ENCODE results near the gene MACROD2. TPM values are rescaled to one million over a fixed set of nuclear protein-coding genes. Genes with fewer than 3 reads are reported as not detected.

The MACROD2 gene
- total and polyA plus RNA-seq, 2 experiments from 2014 or later = 2.8 to 4.3 TPM

DNA sequence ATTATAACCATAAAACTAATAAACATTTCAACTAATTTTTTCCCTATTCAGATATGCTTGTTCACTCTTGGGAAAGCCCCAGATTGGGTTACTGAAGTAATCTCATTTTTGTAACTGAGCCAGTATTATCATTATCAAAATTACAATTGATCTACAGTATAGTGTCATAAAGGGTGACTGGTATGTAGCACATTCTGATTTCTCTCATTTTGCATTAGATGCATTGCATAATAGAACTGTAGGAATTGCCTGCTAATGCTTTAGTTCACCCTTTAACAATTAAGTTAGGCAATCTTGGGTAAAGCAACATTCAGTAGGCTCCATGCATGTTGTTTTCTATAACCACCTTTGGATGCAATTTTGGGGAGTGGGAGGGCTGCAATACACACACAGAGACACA lies 492.9 kb downstream of the MACROD2 start (continued):
- no peak for TF ChIP-seq ZNF462 (CRISPR knock-in tag; IDR thresholded peaks at IDR 0.05)
- TF ChIP-seq EZH2 (IDR thresholded peaks at IDR 0.05; ENCODE audit: low read depth, unreplicated experiment) = no peak
- no peak for TF ChIP-seq POLR2AphosphoS5 (IDR thresholded peaks at IDR 0.05; ENCODE audit: low read depth)
- no peak for TF ChIP-seq NANOG (IDR thresholded peaks at IDR 0.05; ENCODE audit: borderline replicate concordance)
- no peak for TF ChIP-seq STAT1 (IDR thresholded peaks at IDR 0.05; ENCODE audit: unreplicated experiment)

GRCh38 chr20:14488756-14489479 lies 493.6 kb downstream of the MACROD2 start:
- Histone ChIP-seq H3K4me3 (no peak overlapping the region), H3K36me3 (ENCODE audit: insufficient read depth) (no peaks in the 10 kb centered on the region), H4K20me1 (replicated peaks; ENCODE audit: insufficient read depth) (no peaks in the 10 kb centered on the region), H3K9me2 (ENCODE audit: insufficient read depth) (no peaks in the 10 kb centered on the region), H3K79me2 (replicated peaks; ENCODE audit: insufficient read depth) (no peaks in the 10 kb centered on the region), H3F3A (replicated peaks; ENCODE audit: low read depth) (no peaks in the 10 kb centered on the region), H3K4me2 (no peak overlapping the region), H3K27ac (ENCODE audit: low read depth) (no peak overlapping the region), H3K4me1 (ENCODE audit: insufficient read depth) (no peaks in the 10 kb centered on the region), H3K27me3 (ENCODE audit: insufficient read depth) (no peaks in the 10 kb centered on the region), H2AFZ (no peak overlapping the region)
- Mint-ChIP-seq H3K9me3 (peaks cover 3% of the 10 kb centered on the region; the same call in 1 of the 3 replicates), H3K27ac (no peak overlapping the region), H3K4me1 (0 out of 3 replicates have a peak, but pooled peaks cover 3% of the 10 kb centered on the region), H3K4me3 (no peak overlapping the region), H3K36me3 (ENCODE audit: low read depth) (no peaks in the 10 kb centered on the region), H3K27me3 (ENCODE audit: insufficient read depth, low read depth, poor library complexity) (peaks cover 2% of the 10 kb centered on the region)
- no peak for ATAC-seq
- DNase-seq (ENCODE audit: low spot score) = no peak
- no peak for TF ChIP-seq NANOG (IDR thresholded peaks at IDR 0.05; ENCODE audit: borderline replicate concordance)
- TF ChIP-seq CREB1 (CRISPR knock-in tag; IDR thresholded peaks at IDR 0.05; ENCODE audit: low read depth) = no peak
- no peak for TF ChIP-seq JUNB (IDR thresholded peaks at IDR 0.05; ENCODE audit: unreplicated experiment)
- no peak for TF ChIP-seq ZNF114 (CRISPR knock-in tag; IDR thresholded peaks at IDR 0.05)
- no peak for TF ChIP-seq STAT1 (IDR thresholded peaks at IDR 0.05; ENCODE audit: unreplicated experiment)
- no peak for TF ChIP-seq ETS1 (IDR thresholded peaks at IDR 0.05)
- no peak for TF ChIP-seq CTCF (conservative IDR thresholded peaks at IDR 0.05; ENCODE audit: low read depth in 2 of 2)
- TF ChIP-seq, protein P1, sequence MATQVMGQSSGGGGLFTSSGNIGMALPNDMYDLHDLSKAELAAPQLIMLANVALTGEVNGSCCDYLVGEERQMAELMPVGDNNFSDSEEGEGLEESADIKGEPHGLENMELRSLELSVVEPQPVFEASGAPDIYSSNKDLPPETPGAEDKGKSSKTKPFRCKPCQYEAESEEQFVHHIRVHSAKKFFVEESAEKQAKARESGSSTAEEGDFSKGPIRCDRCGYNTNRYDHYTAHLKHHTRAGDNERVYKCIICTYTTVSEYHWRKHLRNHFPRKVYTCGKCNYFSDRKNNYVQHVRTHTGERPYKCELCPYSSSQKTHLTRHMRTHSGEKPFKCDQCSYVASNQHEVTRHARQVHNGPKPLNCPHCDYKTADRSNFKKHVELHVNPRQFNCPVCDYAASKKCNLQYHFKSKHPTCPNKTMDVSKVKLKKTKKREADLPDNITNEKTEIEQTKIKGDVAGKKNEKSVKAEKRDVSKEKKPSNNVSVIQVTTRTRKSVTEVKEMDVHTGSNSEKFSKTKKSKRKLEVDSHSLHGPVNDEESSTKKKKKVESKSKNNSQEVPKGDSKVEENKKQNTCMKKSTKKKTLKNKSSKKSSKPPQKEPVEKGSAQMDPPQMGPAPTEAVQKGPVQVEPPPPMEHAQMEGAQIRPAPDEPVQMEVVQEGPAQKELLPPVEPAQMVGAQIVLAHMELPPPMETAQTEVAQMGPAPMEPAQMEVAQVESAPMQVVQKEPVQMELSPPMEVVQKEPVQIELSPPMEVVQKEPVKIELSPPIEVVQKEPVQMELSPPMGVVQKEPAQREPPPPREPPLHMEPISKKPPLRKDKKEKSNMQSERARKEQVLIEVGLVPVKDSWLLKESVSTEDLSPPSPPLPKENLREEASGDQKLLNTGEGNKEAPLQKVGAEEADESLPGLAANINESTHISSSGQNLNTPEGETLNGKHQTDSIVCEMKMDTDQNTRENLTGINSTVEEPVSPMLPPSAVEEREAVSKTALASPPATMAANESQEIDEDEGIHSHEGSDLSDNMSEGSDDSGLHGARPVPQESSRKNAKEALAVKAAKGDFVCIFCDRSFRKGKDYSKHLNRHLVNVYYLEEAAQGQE (IDR thresholded peaks at IDR 0.05; ENCODE audit: unreplicated experiment) = no peak
- TF ChIP-seq POLR2AphosphoS5 (IDR thresholded peaks at IDR 0.05; ENCODE audit: low read depth) = no peak

Data from GM23338 (cell line).